Measurements from ENCODE around the gene RGL4. TPM values are rescaled to one million over a fixed set of nuclear protein-coding genes. Genes with fewer than 3 reads are reported as not detected.

Gene RGL4
- total and polyA plus RNA-seq, 2 of the 13 experiments (the other 11 are each of a cell fraction or from before 2014, with no cell fraction given), result not detected

- TF ChIP-seq ZNF484 (CRISPR knock-in tag; IDR thresholded peaks at IDR 0.05; ENCODE audit: borderline replicate concordance, low read depth) (no peak), ATF2 (CRISPR knock-in tag; IDR thresholded peaks at IDR 0.05) (no peak), SNRNP70 (IDR thresholded peaks at IDR 0.05; ENCODE audit: low read depth, low read length) (no peak), ZFP37 (CRISPR knock-in tag; IDR thresholded peaks at IDR 0.05; ENCODE audit: borderline replicate concordance) (no peak), TP53 (CRISPR knock-in tag; conservative IDR thresholded peaks at IDR 0.05) (no peak), ZNF589 (CRISPR knock-in tag; conservative IDR thresholded peaks at IDR 0.05) (no peak), CCDC6 (CRISPR knock-in tag; IDR thresholded peaks at IDR 0.05) (no peak), ZNF616 (CRISPR knock-in tag; IDR thresholded peaks at IDR 0.05; ENCODE audit: low read depth) (no peak), TFE3 (CRISPR knock-in tag; IDR thresholded peaks at IDR 0.05) (no peak), STAG1 (CRISPR knock-in tag; IDR thresholded peaks at IDR 0.05) (no peak), ZNF704 (CRISPR knock-in tag; IDR thresholded peaks at IDR 0.05; ENCODE audit: borderline replicate concordance) (no peak), HOXA7 (CRISPR knock-in tag; IDR thresholded peaks at IDR 0.05) (no peak), ATF3 (CRISPR knock-in tag; IDR thresholded peaks at IDR 0.05) (no peak), CCAR2 (optimal IDR thresholded peaks at IDR 0.05; ENCODE audit: low read depth, low read length) (no peak), ZNF367 (CRISPR knock-in tag; IDR thresholded peaks at IDR 0.05; ENCODE audit: borderline replicate concordance) (no peak), HOMEZ (CRISPR knock-in tag; IDR thresholded peaks at IDR 0.05; ENCODE audit: low read depth) (no peak), MYNN (CRISPR knock-in tag; IDR thresholded peaks at IDR 0.05; ENCODE audit: low read depth) (no peak), ISX (CRISPR knock-in tag; conservative IDR thresholded peaks at IDR 0.05) (no peak), ZNF773 (CRISPR knock-in tag; IDR thresholded peaks at IDR 0.05; ENCODE audit: borderline replicate concordance) (no peak), ZNF816 (CRISPR knock-in tag; IDR thresholded peaks at IDR 0.05; ENCODE audit: borderline replicate concordance) (no peak), MED13 (CRISPR knock-in tag; IDR thresholded peaks at IDR 0.05) (no peak), EED (CRISPR knock-in tag; IDR thresholded peaks at IDR 0.05) (no peak), FOXJ3 (CRISPR knock-in tag; IDR thresholded peaks at IDR 0.05; ENCODE audit: borderline replicate concordance) (no peak), ZNF44 (CRISPR knock-in tag; IDR thresholded peaks at IDR 0.05) (no peak)
Observed at GRCh38 chr22:23675502-23676415, 15.1 kb upstream of the RGL4 start (continued).
